Sigmoid colon (tissue), 4 donors: ENCODE measurements around the gene CPEB3.

Source experiments
- CTCF ChIP-seq, 4 experiments: fragments of 450-650 bp in 3 of 4; fragments of 200-600 bp in 1 of 4; IDR thresholded peaks; one replicate each; pipeline ENCODE4 v1.5.1; 2016 to 2019; ENCODE audit warnings: antibody characterized with exemption in 4 of 4, mild to moderate bottlenecking in 3 of 4, moderate library complexity in 2 of 4
- EP300 ChIP-seq, 4 donors: sonication (generic); formaldehyde crosslinking; IDR thresholded peaks; one replicate each; pipeline ENCODE4 v1.6.1; 2017; ENCODE audit warnings: antibody characterized with exemption in 4 of 4
- POLR2A ChIP-seq, 2 donors: fragments of 450-650 bp; IDR thresholded peaks; one replicate each; pipeline ENCODE4 v1.6.1; 2016; ENCODE audit warnings: antibody characterized with exemption in 2 of 2, mild to moderate bottlenecking in 2 of 2, moderate library complexity in 2 of 2
- POLR2AphosphoS5 ChIP-seq, 4 donors: sonication (generic); formaldehyde crosslinking; IDR thresholded peaks; one replicate each; pipeline ENCODE4 v1.6.1; 2017; ENCODE audit warnings: antibody characterized with exemption in 4 of 4

- no peak for TF ChIP-seq EP300 (IDR thresholded peaks at IDR 0.05)
- no peak for TF ChIP-seq POLR2A (IDR thresholded peaks at IDR 0.05)
- no peak for TF ChIP-seq CTCF (IDR thresholded peaks at IDR 0.05)
- no peak for TF ChIP-seq POLR2AphosphoS5 (IDR thresholded peaks at IDR 0.05)
These were observed 13.2 kb upstream of the CPEB3 start for GRCh38 chr10:92304061-92304460.
